Mesothelial cell of epicardium (in vitro differentiated cells): Measurements from ENCODE around the gene SND1. TPM values are rescaled to one million over a fixed set of nuclear protein-coding genes. Genes with fewer than 3 reads are reported as not detected.

ENCODE experiments used
- DNase-seq, 2 experiments: peaks; one replicate each; pipeline ENCODE4 v3.0.0; 2021; ENCODE audit warnings: low spot score in 2 of 2; ENCODE audit not compliant: unreplicated experiment in 2 of 2
- H3K27ac Mint-ChIP-seq: 2 replicates; pipeline ENCODE4 v1.8.0; 2021; ENCODE audit warnings: mixed read lengths
- H3K27me3 Mint-ChIP-seq: 2 replicates; pipeline ENCODE4 v1.8.0; 2021; ENCODE audit warnings: low read depth, mixed read lengths
- H3K36me3 Mint-ChIP-seq: 2 replicates; pipeline ENCODE4 v1.8.0; 2021; ENCODE audit warnings: mixed read lengths
- H3K4me1 Mint-ChIP-seq: 2 replicates; pipeline ENCODE4 v1.8.0; 2021; ENCODE audit warnings: mixed read lengths
- H3K4me3 Mint-ChIP-seq: 2 replicates; pipeline ENCODE4 v1.8.0; 2021; ENCODE audit warnings: mild to moderate bottlenecking, moderate library complexity, mixed read lengths
- H3K9me3 Mint-ChIP-seq: 2 replicates; pipeline ENCODE4 v1.8.0; 2021; ENCODE audit warnings: mixed read lengths
- CTCF ChIP-seq: fragments of 200-600 bp; sonication (generic); IDR thresholded peaks from one replicate; pipeline ENCODE4 v1.5.0; 2021; ENCODE audit warnings: antibody characterized with exemption; ENCODE audit not compliant: unreplicated experiment
- total RNA-seq: library from RNA; stranded (reverse); gene quantifications from 3 replicates; pipeline ENCODE4 v1.2.1, GENCODE V29; 2021

Gene SND1
- total RNA-seq, 1 donor from 2014 or later: 211 TPM

- H3K4me3 Mint-ChIP-seq: no peak overlapping the region
- no peak for DNase-seq
- no peak overlapping the region for H3K27ac Mint-ChIP-seq
- peaks cover 9% of the 10 kb centered on the region for H3K36me3 Mint-ChIP-seq
- no peaks in the 10 kb centered on the region for H3K27me3 Mint-ChIP-seq
- H3K9me3 Mint-ChIP-seq: peaks cover 3% of the 10 kb centered on the region
- no peak for TF ChIP-seq CTCF
- no peaks in the 10 kb centered on the region for H3K4me1 Mint-ChIP-seq
These were observed 117.9 kb downstream of the SND1 start for GRCh38 chr7:127769696-127770400.

- peaks cover 3% of the 10 kb centered on the region for H3K9me3 Mint-ChIP-seq
- no peak overlapping the region for H3K4me3 Mint-ChIP-seq
- peaks cover 7% of the 10 kb centered on the region for H3K36me3 Mint-ChIP-seq
These were observed 118.9 kb downstream of the SND1 start for GRCh38 chr7:127770885-127771284.

GRCh38 chr7:127771707-127772106 lies 119.7 kb downstream of the SND1 start:
- TF ChIP-seq CTCF: no peak

More at GRCh38 chr7:127770885-127771284, 118.9 kb downstream of the SND1 start:
- H3K27me3 Mint-ChIP-seq: no peaks in the 10 kb centered on the region
- no peak for TF ChIP-seq CTCF
- H3K27ac Mint-ChIP-seq: no peak overlapping the region
- H3K4me1 Mint-ChIP-seq: no peaks in the 10 kb centered on the region
- no peak for DNase-seq

GRCh38 chr7:127776776-127777386 lies 124.9 kb downstream of the SND1 start:
- DNase-seq: no peak
- Mint-ChIP-seq H3K4me3 (no peak overlapping the region), H3K9me3 (no peaks in the 10 kb centered on the region), H3K4me1 (peaks cover under 1% of the 10 kb centered on the region), H3K27ac (no peak overlapping the region), H3K27me3 (no peaks in the 10 kb centered on the region), H3K36me3 (peaks cover 4% of the 10 kb centered on the region)
- TF ChIP-seq CTCF: no peak

More at GRCh38 chr7:127771707-127772106, 119.7 kb downstream of the SND1 start:
- DNase-seq: no peak
- peaks cover 6% of the 10 kb centered on the region for H3K36me3 Mint-ChIP-seq
- no peaks in the 10 kb centered on the region for H3K27me3 Mint-ChIP-seq
- no peaks in the 10 kb centered on the region for H3K4me1 Mint-ChIP-seq
- peaks cover 2% of the 10 kb centered on the region for H3K9me3 Mint-ChIP-seq
- H3K4me3 Mint-ChIP-seq: no peak overlapping the region
- no peak overlapping the region for H3K27ac Mint-ChIP-seq

GRCh38 chr7:127780489-127780888 lies 128.5 kb downstream of the SND1 start:
- H3K36me3 Mint-ChIP-seq: peaks cover 2% of the 10 kb centered on the region
- no peaks in the 10 kb centered on the region for H3K27me3 Mint-ChIP-seq
- H3K4me3 Mint-ChIP-seq: no peak overlapping the region
- no peak for TF ChIP-seq CTCF
- peaks cover 8% of the 10 kb centered on the region for H3K4me1 Mint-ChIP-seq
- no peak for DNase-seq
- no peaks in the 10 kb centered on the region for H3K9me3 Mint-ChIP-seq
- H3K27ac Mint-ChIP-seq: no peak overlapping the region
